MM.1S (cell line): ENCODE results near the gene CSN3.

Experiments
- DNase-seq: peaks from one replicate; pipeline ENCODE4 v3.0.0-alpha.2; 2015
- H2AFZ ChIP-seq: fragments of 300-600 bp; sonication (generic); 2 replicates; pipeline ENCODE4 v1.6.0; 2016; ENCODE audit warnings: antibody characterized with exemption, low read length
- H3F3A ChIP-seq: fragments of 300-600 bp; sonication (generic); 2 replicates; pipeline ENCODE4 v1.6.1; 2016; ENCODE audit warnings: mild to moderate bottlenecking, antibody characterized with exemption, low read length, moderate library complexity, mixed read lengths; ENCODE audit not compliant: insufficient read depth
- H3K27ac ChIP-seq: fragments of 300-600 bp; sonication (generic); 2 replicates; pipeline ENCODE4 v1.5.1; 2016; ENCODE audit warnings: mild to moderate bottlenecking, low read length
- H3K27me3 ChIP-seq: fragments of 300-600 bp; sonication (generic); replicated peaks from 2 replicates; pipeline ENCODE4 v1.6.0; 2016; ENCODE audit warnings: low read length; ENCODE audit not compliant: insufficient read depth
- H3K36me3 ChIP-seq: fragments of 300-600 bp; sonication (generic); replicated peaks from 2 replicates; pipeline ENCODE4 v1.6.1; 2016; ENCODE audit warnings: mild to moderate bottlenecking, low read length, mixed read lengths; ENCODE audit not compliant: insufficient read depth
- H3K4me1 ChIP-seq: fragments of 300-600 bp; sonication (generic); 2 replicates; pipeline ENCODE4 v1.6.1; 2016; ENCODE audit warnings: low read length, mixed read lengths
- H3K4me2 ChIP-seq: fragments of 300-600 bp; sonication (generic); 2 replicates; pipeline ENCODE4 v1.6.0; 2016; ENCODE audit warnings: low read depth, low read length
- H3K4me3 ChIP-seq: fragments of 300-600 bp; sonication (generic); 2 replicates; pipeline ENCODE4 v1.5.1; 2016; ENCODE audit warnings: low read length, mixed read lengths
- H3K79me2 ChIP-seq: fragments of 300-600 bp; sonication (generic); 2 replicates; pipeline ENCODE4 v1.6.1; 2016; ENCODE audit warnings: mixed run types, low read length, mixed read lengths
- H3K9ac ChIP-seq: fragments of 300-600 bp; sonication (generic); 2 replicates; pipeline ENCODE4 v1.6.1; 2016; ENCODE audit warnings: low read length, mixed read lengths
- H3K9me2 ChIP-seq: fragments of 300-600 bp; sonication (generic); replicated peaks from 2 replicates; pipeline ENCODE4 v1.6.1; 2016; ENCODE audit warnings: mild to moderate bottlenecking, low read length, mixed read lengths; ENCODE audit not compliant: insufficient read depth
- H3K9me3 ChIP-seq: fragments of 300-600 bp; sonication (generic); replicated peaks from 2 replicates; pipeline ENCODE4 v1.6.1; 2016; ENCODE audit warnings: mild to moderate bottlenecking, low read length, mixed read lengths; ENCODE audit not compliant: insufficient read depth
- H4K20me1 ChIP-seq: fragments of 300-600 bp; sonication (generic); 2 replicates; pipeline ENCODE4 v1.6.1; 2016; ENCODE audit warnings: mild to moderate bottlenecking, low read length, moderate library complexity, mixed read lengths; ENCODE audit not compliant: insufficient read depth
- EZH2 ChIP-seq: fragments of 300-600 bp; sonication (generic); optimal IDR thresholded peaks from 2 replicates; pipeline ENCODE3; 2017; ENCODE audit warnings: low read depth, mild to moderate bottlenecking, antibody characterized with exemption, low read length, mixed read lengths
- EZH2phosphoT487 ChIP-seq: fragments of 300-600 bp; sonication (generic); IDR thresholded peaks from 2 replicates; pipeline ENCODE4 v1.6.1; 2018; ENCODE audit warnings: antibody characterized with exemption, low read length
- TF ChIP-seq, protein P1 (sequence below): fragments of 300-600 bp; sonication (generic); IDR thresholded peaks from 2 replicates; pipeline ENCODE4 v1.5.1; 2016; ENCODE audit warnings: antibody characterized with exemption, low read length, mixed read lengths

CSN3 gene

DNA sequence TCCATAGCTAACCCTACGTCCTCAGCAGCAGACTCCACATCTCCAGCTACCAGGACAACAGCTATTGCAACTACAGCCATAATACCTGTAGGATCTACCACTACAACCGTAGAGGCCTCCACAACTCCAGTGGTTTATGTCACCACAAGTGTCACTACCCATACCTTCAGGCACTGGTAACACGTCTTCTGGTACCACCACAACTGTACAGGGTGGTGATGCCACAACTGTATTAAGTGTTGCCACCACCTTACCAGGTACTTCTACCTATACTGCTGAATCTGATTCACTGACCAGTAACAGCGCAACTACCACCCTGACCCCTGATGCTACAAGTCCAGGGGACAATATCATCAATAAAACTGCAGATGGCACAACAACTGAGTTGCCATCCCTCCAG is 57.8 kb downstream of the CSN3 start:
- H3K79me2 ChIP-seq, result no peaks in the 10 kb centered on the region
- no peaks in the 10 kb centered on the region for H3K9me3 ChIP-seq
- H3K9me2 ChIP-seq, result no peaks in the 10 kb centered on the region
- no peaks in the 10 kb centered on the region for H4K20me1 ChIP-seq
- no peaks in the 10 kb centered on the region for H3K27me3 ChIP-seq
- TF ChIP-seq, protein P1, sequence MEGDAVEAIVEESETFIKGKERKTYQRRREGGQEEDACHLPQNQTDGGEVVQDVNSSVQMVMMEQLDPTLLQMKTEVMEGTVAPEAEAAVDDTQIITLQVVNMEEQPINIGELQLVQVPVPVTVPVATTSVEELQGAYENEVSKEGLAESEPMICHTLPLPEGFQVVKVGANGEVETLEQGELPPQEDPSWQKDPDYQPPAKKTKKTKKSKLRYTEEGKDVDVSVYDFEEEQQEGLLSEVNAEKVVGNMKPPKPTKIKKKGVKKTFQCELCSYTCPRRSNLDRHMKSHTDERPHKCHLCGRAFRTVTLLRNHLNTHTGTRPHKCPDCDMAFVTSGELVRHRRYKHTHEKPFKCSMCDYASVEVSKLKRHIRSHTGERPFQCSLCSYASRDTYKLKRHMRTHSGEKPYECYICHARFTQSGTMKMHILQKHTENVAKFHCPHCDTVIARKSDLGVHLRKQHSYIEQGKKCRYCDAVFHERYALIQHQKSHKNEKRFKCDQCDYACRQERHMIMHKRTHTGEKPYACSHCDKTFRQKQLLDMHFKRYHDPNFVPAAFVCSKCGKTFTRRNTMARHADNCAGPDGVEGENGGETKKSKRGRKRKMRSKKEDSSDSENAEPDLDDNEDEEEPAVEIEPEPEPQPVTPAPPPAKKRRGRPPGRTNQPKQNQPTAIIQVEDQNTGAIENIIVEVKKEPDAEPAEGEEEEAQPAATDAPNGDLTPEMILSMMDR, result no peak
- TF ChIP-seq EZH2, result no peak
- no peak for TF ChIP-seq EZH2phosphoT487
- no peak overlapping the region for H3K9ac ChIP-seq
- no peak overlapping the region for H2AFZ ChIP-seq
- H3K27ac ChIP-seq, result no peak overlapping the region
- no peak overlapping the region for H3K4me3 ChIP-seq
- H3K36me3 ChIP-seq, result no peaks in the 10 kb centered on the region
- H3K4me2 ChIP-seq, result no peak overlapping the region
- DNase-seq, result no peak
- H3F3A ChIP-seq, result peaks cover 20% of the 10 kb centered on the region
- peaks cover 54% of the 10 kb centered on the region for H3K4me1 ChIP-seq
